Fibroblast of pulmonary artery (primary cell): Measurements from ENCODE around the gene FAM200A.
A peak's percentile ranks its signal among the peaks of the same experiment; 100 is the strongest.
"Not testable (repeated sequence)": the region's sequence is repeated elsewhere in the genome, so short reads cannot be mapped to it uniquely, and the experiment has no call there.

ENCODE experiments used
- DNase-seq: peaks from one replicate; pipeline ENCODE4 v3.0.0-alpha.2; 2010; ENCODE audit warnings: low read depth
- H3K4me3 ChIP-seq: replicated peaks from 2 replicates; pipeline ENCODE4 v1.5.1; 2011; ENCODE audit warnings: low read depth, mild to moderate bottlenecking, control low read depth, low read length, moderate library complexity
- TF ChIP-seq, protein P1 (sequence below): IDR thresholded peaks from 2 replicates; pipeline ENCODE4 v1.5.1; 2011; ENCODE audit warnings: mild to moderate bottlenecking, control low read depth, low read length, inconsistent platforms; ENCODE audit errors: missing control alignments

Gene FAM200A

DNA sequence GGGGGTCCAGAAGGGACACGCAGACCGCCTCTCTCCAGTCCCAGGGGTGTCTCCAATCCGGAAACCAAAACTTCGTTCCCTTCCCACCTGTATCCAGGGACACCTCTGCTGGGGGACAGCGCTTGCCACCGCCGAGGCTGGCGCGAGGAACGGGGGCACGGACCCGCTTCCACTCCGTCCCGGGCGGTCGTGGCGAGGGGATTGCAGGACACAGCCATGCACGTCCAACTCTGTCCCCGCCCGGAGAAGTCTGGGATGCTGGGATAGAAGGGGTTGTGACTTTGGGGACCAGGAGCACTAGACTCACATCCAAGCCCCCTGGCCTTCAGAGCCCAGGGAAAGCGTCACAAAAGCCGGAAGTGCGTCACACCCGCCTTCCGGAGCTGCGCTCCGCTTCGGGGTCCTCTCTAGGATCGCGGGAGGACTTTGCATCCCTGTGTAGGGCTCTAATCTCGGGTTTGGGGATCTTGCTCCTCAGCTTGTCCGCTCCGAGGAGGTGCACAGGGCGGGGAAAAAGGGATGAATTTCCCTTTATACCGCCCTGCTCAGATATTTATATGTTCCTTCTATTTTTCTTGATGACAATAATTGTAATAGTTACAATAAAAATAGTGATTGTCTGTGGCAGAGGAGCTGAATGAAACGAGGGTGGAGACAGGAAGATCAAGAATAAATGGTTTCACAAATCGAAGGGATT is at the start of gene FAM200A:
Gene FAM200A, minus strand, starts transcription at position 348 of the 697 bp plus-strand sequence. CDS start 3,707 bp downstream, outside the sequence.
- peak; percentile 97 for DNase-seq
- TF ChIP-seq, protein P1, sequence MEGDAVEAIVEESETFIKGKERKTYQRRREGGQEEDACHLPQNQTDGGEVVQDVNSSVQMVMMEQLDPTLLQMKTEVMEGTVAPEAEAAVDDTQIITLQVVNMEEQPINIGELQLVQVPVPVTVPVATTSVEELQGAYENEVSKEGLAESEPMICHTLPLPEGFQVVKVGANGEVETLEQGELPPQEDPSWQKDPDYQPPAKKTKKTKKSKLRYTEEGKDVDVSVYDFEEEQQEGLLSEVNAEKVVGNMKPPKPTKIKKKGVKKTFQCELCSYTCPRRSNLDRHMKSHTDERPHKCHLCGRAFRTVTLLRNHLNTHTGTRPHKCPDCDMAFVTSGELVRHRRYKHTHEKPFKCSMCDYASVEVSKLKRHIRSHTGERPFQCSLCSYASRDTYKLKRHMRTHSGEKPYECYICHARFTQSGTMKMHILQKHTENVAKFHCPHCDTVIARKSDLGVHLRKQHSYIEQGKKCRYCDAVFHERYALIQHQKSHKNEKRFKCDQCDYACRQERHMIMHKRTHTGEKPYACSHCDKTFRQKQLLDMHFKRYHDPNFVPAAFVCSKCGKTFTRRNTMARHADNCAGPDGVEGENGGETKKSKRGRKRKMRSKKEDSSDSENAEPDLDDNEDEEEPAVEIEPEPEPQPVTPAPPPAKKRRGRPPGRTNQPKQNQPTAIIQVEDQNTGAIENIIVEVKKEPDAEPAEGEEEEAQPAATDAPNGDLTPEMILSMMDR, result no peak
- H3K4me3 ChIP-seq, result peak within 1 kb of the TSS; percentile 83

DNA sequence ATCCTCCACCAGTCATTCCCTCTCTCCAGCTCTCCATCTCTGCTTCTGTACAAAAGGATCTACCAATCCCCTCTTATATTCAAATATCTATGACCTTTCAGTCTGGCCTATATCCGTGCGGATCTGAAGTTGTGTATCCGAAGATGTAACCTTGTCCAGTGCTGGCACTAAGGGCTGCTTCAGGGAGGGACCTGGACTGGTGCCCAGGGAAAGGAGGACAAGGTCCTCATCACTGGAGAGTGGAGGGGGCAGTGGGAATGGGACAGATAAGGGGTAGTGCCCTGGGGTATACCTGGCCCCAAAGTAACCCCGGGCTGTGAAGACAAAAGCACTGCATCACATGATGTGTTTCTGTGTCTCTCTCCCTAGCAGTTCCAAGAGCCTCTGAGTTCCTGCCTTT is 47.9 kb upstream of the FAM200A start:
- no peak overlapping the region for H3K4me3 ChIP-seq
- no peak for DNase-seq
- TF ChIP-seq, protein P1, result no peak

DNA sequence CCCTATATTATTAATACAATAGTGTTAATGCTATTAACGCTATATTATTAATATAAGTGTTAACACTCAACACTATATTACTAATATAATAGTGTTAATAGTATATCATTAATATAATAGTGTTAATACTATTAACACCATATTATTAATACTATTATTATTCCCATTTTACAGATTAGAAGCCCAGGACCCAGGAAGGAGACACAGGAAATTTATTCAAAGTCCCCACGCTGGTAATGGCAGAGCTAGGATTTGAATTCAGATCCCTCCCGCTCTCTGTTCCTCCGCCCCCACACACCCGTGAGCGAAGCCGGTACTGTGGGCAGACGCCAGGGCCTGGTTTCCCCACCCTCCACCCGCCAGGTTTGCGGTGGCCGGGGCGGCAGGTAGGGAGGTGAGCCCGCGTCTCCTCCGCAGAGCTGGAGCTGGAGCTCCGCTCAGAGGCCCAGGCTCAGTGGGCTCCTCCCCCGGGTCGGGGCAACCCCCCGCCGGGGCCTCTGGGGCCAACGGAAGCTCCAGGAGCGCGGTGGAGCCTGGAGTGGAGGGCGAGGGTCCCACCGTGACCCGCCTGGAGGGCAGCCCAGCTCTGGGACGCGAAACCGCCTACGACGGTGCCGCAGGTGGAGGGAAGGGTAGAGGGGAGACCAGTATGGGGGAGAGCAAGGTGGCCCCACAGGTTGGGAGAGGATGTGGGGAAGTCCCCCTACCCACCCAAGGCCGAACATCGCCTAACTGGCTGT is 46.0 kb upstream of the FAM200A start, which contains the start of gene TMEM225B:
Gene TMEM225B, plus strand, starts transcription at position 506 of the 740 bp plus-strand sequence. CDS start 6,122 bp downstream, outside the sequence.
- TF ChIP-seq, protein P1, result no peak
- H3K4me3 ChIP-seq, result no peak within 1 kb of the TSS
- no peak for DNase-seq

DNA sequence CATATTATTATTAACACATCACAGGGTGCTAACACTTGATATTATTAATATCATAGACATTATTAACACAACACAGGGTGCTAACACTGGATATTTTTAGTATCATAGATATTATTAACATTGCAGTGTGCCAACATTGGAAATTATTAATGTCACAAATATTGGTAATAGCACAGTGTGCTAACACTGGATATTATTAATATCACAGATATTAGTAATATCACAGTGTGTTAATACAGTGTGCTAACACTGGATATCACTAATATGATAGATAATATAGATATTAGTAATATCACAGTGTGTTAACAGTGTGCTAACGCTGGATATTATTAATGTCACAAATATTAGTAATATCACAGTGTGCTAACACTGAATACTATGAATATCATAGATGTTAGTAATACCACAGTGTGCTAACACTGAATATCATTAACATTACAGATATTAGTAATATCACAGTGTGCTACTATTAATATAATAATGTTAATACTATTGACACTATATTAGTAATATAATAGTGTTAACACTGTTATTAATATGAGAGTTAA is 44.6 kb upstream of the FAM200A start:
- no peak for DNase-seq
- no peak overlapping the region for H3K4me3 ChIP-seq
- TF ChIP-seq, protein P1, result no peak

DNA sequence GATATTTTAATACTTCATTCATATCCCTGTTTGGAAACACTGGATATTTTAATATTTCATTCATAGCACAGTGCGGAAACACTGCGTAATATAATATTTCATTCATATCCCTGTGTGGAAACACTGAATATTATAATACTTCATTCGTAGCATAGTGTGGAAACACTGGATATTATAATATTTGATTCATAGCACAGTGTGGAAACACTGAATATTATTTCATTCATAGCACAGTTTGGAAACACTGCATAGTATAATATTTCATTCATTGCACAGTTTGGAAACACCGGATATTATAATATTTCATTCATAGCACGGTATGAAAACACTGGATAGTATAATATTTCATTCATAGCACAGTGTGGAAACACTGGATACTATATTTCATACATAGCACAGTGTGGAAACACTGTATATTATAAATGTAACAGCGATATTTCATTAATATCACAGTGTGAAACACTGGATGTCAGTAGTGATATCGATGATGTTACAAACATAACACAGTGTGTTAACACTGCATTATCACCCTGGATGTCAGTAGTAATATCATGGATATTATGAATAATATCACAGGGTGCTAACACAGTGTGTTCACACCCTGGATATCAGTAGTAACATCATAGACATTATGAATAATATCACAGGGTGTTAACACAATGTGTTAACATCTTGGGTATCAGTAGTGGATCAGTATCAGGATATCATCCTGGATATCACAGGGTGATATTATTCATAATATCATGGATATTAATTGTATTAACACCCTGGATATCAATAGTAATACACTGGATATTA is 43.2 kb upstream of the FAM200A start:
- DNase-seq, result no peak
- no peak overlapping the region for H3K4me3 ChIP-seq
- TF ChIP-seq, protein P1, result no peak

DNA sequence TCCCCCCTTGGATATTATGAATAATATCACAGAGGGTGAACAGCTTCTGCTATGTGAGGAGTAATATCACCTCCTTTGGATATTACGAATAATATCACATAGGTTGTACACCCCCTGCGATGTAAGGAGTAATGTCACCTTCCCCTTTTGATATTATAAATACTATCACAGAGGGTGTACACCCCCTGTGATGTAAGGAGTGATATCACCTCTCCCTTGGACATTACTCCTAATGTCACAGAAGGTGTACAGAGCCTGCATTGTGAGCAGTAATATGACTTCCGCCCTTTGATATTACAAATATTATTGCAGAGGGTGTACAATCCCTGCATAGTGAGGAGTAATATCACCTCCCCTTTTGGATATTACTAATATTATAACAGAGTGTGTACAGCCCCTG is 37.0 kb upstream of the FAM200A start:
- DNase-seq, result no peak
- TF ChIP-seq, protein P1, result no peak
- H3K4me3 ChIP-seq, result no peak overlapping the region

DNA sequence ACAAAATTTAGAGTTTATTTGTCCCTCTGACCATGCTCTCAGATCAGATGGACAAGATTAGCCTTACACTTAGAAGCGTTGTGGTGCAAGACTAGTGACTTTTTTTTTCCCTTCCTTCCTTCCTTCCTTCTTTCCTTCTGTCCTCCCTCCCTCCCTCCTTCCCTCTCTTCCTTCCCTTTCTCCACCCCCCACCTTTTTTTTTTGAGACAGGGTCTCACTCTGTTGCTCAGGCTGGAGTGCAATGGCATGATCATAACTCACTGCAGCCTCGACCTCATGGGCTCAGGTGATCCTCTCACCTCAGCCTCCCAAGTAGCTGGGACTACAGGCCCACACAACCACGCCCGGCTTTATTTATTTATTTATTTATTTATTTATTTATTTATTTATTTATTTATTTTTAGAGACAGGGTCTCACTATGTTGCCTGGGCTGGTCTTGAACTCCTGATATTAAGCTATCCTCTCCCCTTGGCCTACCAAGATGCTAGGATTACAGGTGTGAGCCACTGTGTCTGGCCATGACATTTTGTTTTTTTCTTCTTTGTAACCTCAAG is 28.9 kb upstream of the FAM200A start:
- H3K4me3 ChIP-seq, result peak overlapping the region; percentile 60
- DNase-seq, result not testable (repeated sequence)
